HepG2 (cell line): ENCODE data around the gene LMCD1. TPM values are rescaled to one million over a fixed set of nuclear protein-coding genes. Genes with fewer than 3 reads are reported as not detected.

ENCODE experiments used
- ATAC-seq: fragments of 200-7000 bp; cut with Tn5 transposase; 3 replicates; pipeline ENCODE4 v1.9.1; 2020; ENCODE audit warnings: mild to moderate bottlenecking, moderate library complexity
- BruUV-seq: library from RNA; stranded (reverse); fragments of 400-500 nt; replicated peaks from 2 replicates; lab custom pipeline; 2021; lab: Mats Ljungman, UMichigan
- CTCF ChIA-PET: fragments of 300-600 bp; formaldehyde crosslinking; extraction: SDS; loops from one replicate; lab custom pipeline; 2021; ENCODE audit warnings: low total read pairs, inconsistent platforms, low intra/inter-chr PET ratio; lab: Yijun Ruan, JAX
- POLR2A ChIA-PET: fragments of 350-600 bp; sonication (Branson Sonifier 250); formaldehyde crosslinking; loops from one replicate; lab custom pipeline; 2020; ENCODE audit warnings: antibody characterized with exemption, inconsistent platforms; lab: Yijun Ruan, JAX
- DNase-seq: peaks from one replicate; pipeline ENCODE4 v3.0.0-alpha.2; 2015; ENCODE audit warnings: low spot score
- FAIRE-seq: peaks from 3 replicates; lab custom pipeline; 2011; peaks lifted over from hg19 to GRCh38; lab: Jason Lieb, UNC
- H2AFZ ChIP-seq: one replicate; pipeline ENCODE4 v1.6.1; 2011; ENCODE audit warnings: low read length, inconsistent platforms
- H3K27ac ChIP-seq: fragments of 300-600 bp; 3 replicates; pipeline ENCODE4 v1.8.0; 2011; ENCODE audit warnings: mixed run types, mild to moderate bottlenecking, mixed read lengths, low read length, inconsistent platforms; ENCODE audit not compliant: insufficient read depth; ENCODE audit errors: extremely low read length
- H3K27me3 ChIP-seq, 2 experiments: fragments of 200-600 bp in 1 of 2; 2 replicates in 1 of 2; 3 replicates in 1 of 2; pipeline versions ENCODE4 v1.6.0 to v1.8.0; 2011; ENCODE audit warnings: low read length in 2 of 2, mild to moderate bottlenecking in 2 of 2, moderate library complexity in 2 of 2, inconsistent platforms in 1 of 2; ENCODE audit not compliant: insufficient read depth in 2 of 2, control insufficient read depth in 1 of 2
- H3K36me3 ChIP-seq, 2 experiments: fragments of 200-600 bp in 1 of 2; replicated peaks in 1 of 2; 2 replicates in 1 of 2; 3 replicates in 1 of 2; pipeline versions ENCODE4 v1.5.1 to v1.8.0; 2011; ENCODE audit warnings: low read length in 2 of 2, inconsistent platforms in 1 of 2; ENCODE audit not compliant: insufficient read depth in 2 of 2, control insufficient read depth in 1 of 2
- H3K4me1 ChIP-seq: 2 replicates; pipeline ENCODE4 v1.5.1; 2012; ENCODE audit warnings: low read length, inconsistent platforms; ENCODE audit not compliant: insufficient read depth
- H3K4me2 ChIP-seq: 2 replicates; pipeline ENCODE4 v1.6.0; 2011; ENCODE audit warnings: low read depth, low read length, inconsistent platforms
- H3K4me3 ChIP-seq, 3 experiments: fragments of 200-600 bp in 1 of 3; sonication (generic), shearing (Covaris generic) in 1 of 3; replicated peaks in 1 of 3; 2 replicates each; pipeline ENCODE4 v1.5.1; 2011 to 2016; ENCODE audit warnings: low read length in 3 of 3, inconsistent platforms in 2 of 3, low read depth in 2 of 3, mild to moderate bottlenecking in 2 of 3, control low read depth in 1 of 3, mixed read lengths in 1 of 3; ENCODE audit not compliant: insufficient read depth in 1 of 3
- H3K79me2 ChIP-seq: one replicate; pipeline ENCODE4 v1.6.1; 2011; ENCODE audit warnings: low read length, inconsistent platforms; ENCODE audit not compliant: insufficient read depth
- H3K9ac ChIP-seq: 2 replicates; pipeline ENCODE4 v1.6.0; 2011; ENCODE audit warnings: mild to moderate bottlenecking, low read depth, low read length, inconsistent platforms; ENCODE audit not compliant: insufficient read depth
- H3K9me3 ChIP-seq: 2 replicates; pipeline ENCODE4 v1.5.1; 2012; ENCODE audit warnings: mild to moderate bottlenecking, low read length
- H4K20me1 ChIP-seq: 2 replicates; pipeline ENCODE4 v1.6.0; 2011; ENCODE audit warnings: inconsistent platforms, mild to moderate bottlenecking, low read length, moderate library complexity; ENCODE audit not compliant: insufficient read depth
- HMG20B ChIP-seq: conservative IDR thresholded peaks from 2 replicates; pipeline ENCODE4 v1.6.1; 2016; ENCODE audit warnings: missing genetic modification reagents, missing compliant biosample characterization
- IRX3 ChIP-seq: sonication (generic); formaldehyde crosslinking; IDR thresholded peaks from 2 replicates; pipeline ENCODE4 v1.8.1; 2023; ENCODE audit warnings: mild to moderate bottlenecking, low read depth, missing genetic modification reagents, borderline replicate concordance
- MIXL1 ChIP-seq: IDR thresholded peaks from 2 replicates; pipeline ENCODE4 v1.6.1; 2016
- PPARG ChIP-seq: conservative IDR thresholded peaks from 2 replicates; pipeline ENCODE4 v1.6.1; 2016; ENCODE audit warnings: missing biosample characterization, missing genetic modification reagents
- ZNF598 ChIP-seq: sonication (generic); formaldehyde crosslinking; IDR thresholded peaks from 2 replicates; pipeline ENCODE4 v1.5.1; 2020; ENCODE audit warnings: mild to moderate bottlenecking, missing genetic modification reagents, borderline replicate concordance
- ZNF644 ChIP-seq: IDR thresholded peaks from 2 replicates; pipeline ENCODE4 v1.6.1; 2016; ENCODE audit warnings: low read depth
- ZNF652 ChIP-seq: IDR thresholded peaks from 2 replicates; pipeline ENCODE4 v1.6.1; 2016; ENCODE audit warnings: low read depth, borderline replicate concordance
- ZNF782 ChIP-seq: sonication (generic); formaldehyde crosslinking; IDR thresholded peaks from 2 replicates; pipeline ENCODE4 v1.4.0; 2020; ENCODE audit warnings: missing genetic modification reagents, mild to moderate bottlenecking, borderline replicate concordance
- WGBS: methylation state at CpG from one replicate; pipeline ENCODE4 v1.1.6; 2017; ENCODE audit warnings: low lambda C conversion rate; 5-methylcytosine and 5-hydroxymethylcytosine counted together
- in situ Hi-C: cut with HindIII; loops from 2 replicates; pipeline ENCODE4 v1.10.0; 2017; ENCODE audit warnings: low pct_unique_long_range_greater_than_20kb; ENCODE audit not compliant: extremely low pct_ligation_motif_present
- intact Hi-C: fragments of 100-400 bp; cut with micrococcal nuclease; formaldehyde crosslinking; loops from one replicate; pipeline ENCODE4 v1.10.0; 2022; ENCODE audit not compliant: unreplicated experiment
- polyA plus RNA-seq, 8 experiments: library from polyadenylated mRNA; depleted of rRNA in 3 of 8; stranded (reverse) in 7 of 8; unstranded in 1 of 8; fragments of >200 nt; fragmentation: Illumina TruSeq in 4 of 8; extraction: Trizol in 4 of 8; gene quantifications; 2 replicates each; pipeline versions ENCODE4 v1.2.1 to v1.2.3, GENCODE V29; 2011 to 2016; ENCODE audit warnings: low read depth in 4 of 8, missing spikeins in 1 of 8, mixed read lengths in 1 of 8; ENCODE audit not compliant: insufficient read depth in 1 of 8
- total RNA-seq, 5 experiments: library from RNA; depleted of rRNA; stranded (reverse); fragments of >200 nt; fragmentation: Illumina TruSeq; extraction: Trizol; gene quantifications; 2 replicates each; pipeline ENCODE4 v1.2.3, GENCODE V29; 2016; ENCODE audit warnings: low read depth in 1 of 5
- TF ChIP-seq, protein P1 (sequence below): sonication (generic); formaldehyde crosslinking; IDR thresholded peaks from 2 replicates; pipeline ENCODE4 v1.4.0; 2020; ENCODE audit warnings: mild to moderate bottlenecking, missing genetic modification reagents

The LMCD1 gene
- total and polyA plus RNA-seq, 2 of the 13 experiments (the other 11 are each of a cell fraction or from before 2014, with no cell fraction given) = 6.2 to 7.1 TPM

DNA sequence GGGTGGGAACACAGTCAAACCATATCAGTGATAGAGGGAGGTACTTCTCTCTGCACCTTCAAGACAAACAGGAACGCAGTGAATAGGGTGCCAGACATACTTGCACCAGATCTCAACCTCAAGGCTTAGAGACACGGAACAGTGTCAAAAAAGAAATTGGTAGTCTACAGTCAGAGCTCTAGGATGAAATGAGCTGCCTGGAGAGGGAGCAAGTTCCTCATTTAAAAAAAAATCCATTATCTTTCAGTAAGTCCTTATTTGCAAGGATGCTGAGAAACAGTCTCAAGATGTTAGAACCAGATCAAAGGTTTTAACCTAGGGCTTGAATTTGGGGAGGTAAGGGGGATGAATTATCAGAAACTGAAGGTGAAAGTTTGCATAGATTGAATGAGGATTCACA lies 20.2 kb upstream of the LMCD1 start:
- H3K27ac ChIP-seq = no peak overlapping the region
- H3K4me3 ChIP-seq = no peak overlapping the region
- TF ChIP-seq ZNF644 (no peak), IRX3 (CRISPR knock-in tag) (no peak), MIXL1 (no peak)
- TF ChIP-seq, all 625 proteins: peak for 0
- FAIRE-seq = no peak
- no TSS peak for BruUV-seq
- DNase-seq = no peak
- H3K4me2 ChIP-seq = no peak overlapping the region
- no peaks in the 10 kb centered on the region for H4K20me1 ChIP-seq
- 90% methylated on average over 2 of the region's 2 CpGs for WGBS
- ChIA-PET CTCF (no interaction called here), POLR2A (no interaction called here)
- H2AFZ ChIP-seq = no peak overlapping the region
- peaks cover 8% of the 10 kb centered on the region for H3K9me3 ChIP-seq
- no peaks in the 10 kb centered on the region for H3K27me3 ChIP-seq
- intact Hi-C loops (no loop called here), in situ Hi-C loops (no loop called here)
- no peaks in the 10 kb centered on the region for H3K36me3 ChIP-seq
- H3K9ac ChIP-seq = no peak overlapping the region
- peaks cover 61% of the 10 kb centered on the region for H3K4me1 ChIP-seq
- no peak for ATAC-seq
- no peaks in the 10 kb centered on the region for H3K79me2 ChIP-seq

DNA sequence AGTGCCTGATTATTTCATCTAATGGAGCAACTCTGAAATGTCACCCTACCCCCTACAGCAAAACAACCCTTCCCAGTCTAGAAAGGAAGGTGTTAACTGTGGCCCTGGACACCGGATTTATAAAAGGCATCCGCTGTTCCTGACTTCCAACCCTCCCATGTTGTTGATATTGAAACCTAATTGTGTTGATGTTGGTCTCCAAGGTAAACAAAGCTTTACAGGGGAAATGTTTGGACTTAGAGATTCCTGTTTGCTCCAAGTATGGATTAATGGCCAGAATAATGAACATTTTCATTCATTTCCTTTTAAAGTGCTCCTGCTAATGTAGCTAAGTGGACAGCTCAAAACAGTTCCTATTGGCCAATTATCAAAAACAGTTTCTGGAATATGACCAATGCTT lies 19.4 kb upstream of the LMCD1 start:
- POLR2A ChIA-PET = no interaction called here
- FAIRE-seq (no peak), ATAC-seq (no peak), DNase-seq (no peak)
- no peaks in the 10 kb centered on the region for H3K79me2 ChIP-seq
- 38% methylated on average over 2 of the region's 2 CpGs for WGBS
- H3K4me3 ChIP-seq = no peak overlapping the region
- H3K27ac ChIP-seq = peak overlapping the region; percentile 33
- H3K36me3 ChIP-seq = no peaks in the 10 kb centered on the region
- H3K4me1 ChIP-seq = peaks cover 64% of the 10 kb centered on the region
- peaks cover 8% of the 10 kb centered on the region for H3K9me3 ChIP-seq
- in situ Hi-C loops (no loop called here), intact Hi-C loops (no loop called here)
- no peak overlapping the region for H2AFZ ChIP-seq
- CTCF ChIA-PET = no interaction called here
- no peak overlapping the region for H3K9ac ChIP-seq
- H3K4me2 ChIP-seq = 0 out of 2 replicates have a peak overlapping the region, but pooled peaks have one; percentile 2
- no peaks in the 10 kb centered on the region for H3K27me3 ChIP-seq
- H4K20me1 ChIP-seq = no peaks in the 10 kb centered on the region
- BruUV-seq = no TSS peak
- TF ChIP-seq ZNF652 = peak; percentile 74
- TF ChIP-seq HMG20B (CRISPR knock-in tag) = no peak
- no peak for TF ChIP-seq ZNF598
- TF ChIP-seq ZNF782 = no peak
- TF ChIP-seq, protein P1, sequence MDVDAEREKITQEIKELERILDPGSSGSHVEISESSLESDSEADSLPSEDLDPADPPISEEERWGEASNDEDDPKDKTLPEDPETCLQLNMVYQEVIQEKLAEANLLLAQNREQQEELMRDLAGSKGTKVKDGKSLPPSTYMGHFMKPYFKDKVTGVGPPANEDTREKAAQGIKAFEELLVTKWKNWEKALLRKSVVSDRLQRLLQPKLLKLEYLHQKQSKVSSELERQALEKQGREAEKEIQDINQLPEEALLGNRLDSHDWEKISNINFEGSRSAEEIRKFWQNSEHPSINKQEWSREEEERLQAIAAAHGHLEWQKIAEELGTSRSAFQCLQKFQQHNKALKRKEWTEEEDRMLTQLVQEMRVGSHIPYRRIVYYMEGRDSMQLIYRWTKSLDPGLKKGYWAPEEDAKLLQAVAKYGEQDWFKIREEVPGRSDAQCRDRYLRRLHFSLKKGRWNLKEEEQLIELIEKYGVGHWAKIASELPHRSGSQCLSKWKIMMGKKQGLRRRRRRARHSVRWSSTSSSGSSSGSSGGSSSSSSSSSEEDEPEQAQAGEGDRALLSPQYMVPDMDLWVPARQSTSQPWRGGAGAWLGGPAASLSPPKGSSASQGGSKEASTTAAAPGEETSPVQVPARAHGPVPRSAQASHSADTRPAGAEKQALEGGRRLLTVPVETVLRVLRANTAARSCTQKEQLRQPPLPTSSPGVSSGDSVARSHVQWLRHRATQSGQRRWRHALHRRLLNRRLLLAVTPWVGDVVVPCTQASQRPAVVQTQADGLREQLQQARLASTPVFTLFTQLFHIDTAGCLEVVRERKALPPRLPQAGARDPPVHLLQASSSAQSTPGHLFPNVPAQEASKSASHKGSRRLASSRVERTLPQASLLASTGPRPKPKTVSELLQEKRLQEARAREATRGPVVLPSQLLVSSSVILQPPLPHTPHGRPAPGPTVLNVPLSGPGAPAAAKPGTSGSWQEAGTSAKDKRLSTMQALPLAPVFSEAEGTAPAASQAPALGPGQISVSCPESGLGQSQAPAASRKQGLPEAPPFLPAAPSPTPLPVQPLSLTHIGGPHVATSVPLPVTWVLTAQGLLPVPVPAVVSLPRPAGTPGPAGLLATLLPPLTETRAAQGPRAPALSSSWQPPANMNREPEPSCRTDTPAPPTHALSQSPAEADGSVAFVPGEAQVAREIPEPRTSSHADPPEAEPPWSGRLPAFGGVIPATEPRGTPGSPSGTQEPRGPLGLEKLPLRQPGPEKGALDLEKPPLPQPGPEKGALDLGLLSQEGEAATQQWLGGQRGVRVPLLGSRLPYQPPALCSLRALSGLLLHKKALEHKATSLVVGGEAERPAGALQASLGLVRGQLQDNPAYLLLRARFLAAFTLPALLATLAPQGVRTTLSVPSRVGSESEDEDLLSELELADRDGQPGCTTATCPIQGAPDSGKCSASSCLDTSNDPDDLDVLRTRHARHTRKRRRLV (CRISPR knock-in tag) = no peak
- TF ChIP-seq PPARG (CRISPR knock-in tag) = no peak
